Suppressor macrophage (primary cell): ENCODE measurements around the gene PDGFRA.

Experiments used
- DNase-seq, 4 experiments: peaks; one replicate each; pipeline ENCODE4 v3.0.0-alpha.2; 2020 to 2022
- total RNA-seq, 17 experiments: gene quantifications; one replicate each; lab custom pipeline; 2026; ENCODE audit warnings: mixed read lengths in 6 of 17, inconsistent platforms in 3 of 17; lab: John Stamatoyannopoulos, UW

PDGFRA gene
- 0.64 to 6.2 (median 2.6) reads per million in 17 experiments for total RNA-seq

- DNase-seq: no peak
Observed at GRCh38 chr4:54228961-54229501, at the start of gene PDGFRA. PDGFRA (plus strand) TSS chr4:54229293; CDS start chr4:54258769, 29,476 bp downstream.

GRCh38 chr4:54184581-54184980, 44.5 kb upstream of the PDGFRA start:
- no peak for DNase-seq

- no peak for DNase-seq
Observed at GRCh38 chr4:54185044-54185780, 43.9 kb upstream of the PDGFRA start.

- DNase-seq: no peak
Observed at GRCh38 chr4:54185866-54186265, 43.2 kb upstream of the PDGFRA start.

GRCh38 chr4:54186371-54186770, 42.7 kb upstream of the PDGFRA start:
- no peak for DNase-seq

GRCh38 chr4:54187148-54187547, 41.9 kb upstream of the PDGFRA start:
- DNase-seq: peak; percentile 14 to 52 (median 39)

GRCh38 chr4:54189140-54189539, 40.0 kb upstream of the PDGFRA start:
- DNase-seq: peak in 1 of 4 experiments; percentile 5

- DNase-seq: no peak
Observed at GRCh38 chr4:54192811-54193210, 36.3 kb upstream of the PDGFRA start.

- DNase-seq: no peak
Observed at GRCh38 chr4:54197926-54198325, 31.2 kb upstream of the PDGFRA start.

GRCh38 chr4:54199919-54200318, 29.2 kb upstream of the PDGFRA start:
- DNase-seq: no peak

GRCh38 chr4:54209617-54210016, 19.5 kb upstream of the PDGFRA start:
- DNase-seq: no peak

GRCh38 chr4:54213001-54213400, 16.1 kb upstream of the PDGFRA start:
- DNase-seq: no peak

- DNase-seq: no peak
Observed at GRCh38 chr4:54213761-54214160, 15.3 kb upstream of the PDGFRA start.

- DNase-seq: no peak
Observed at GRCh38 chr4:54215379-54216077, 13.6 kb upstream of the PDGFRA start.

- DNase-seq: peak; percentile 81 to 91 (median 84)
Observed at GRCh38 chr4:54217642-54218495, 11.2 kb upstream of the PDGFRA start.

GRCh38 chr4:54218736-54219135, 10.4 kb upstream of the PDGFRA start:
- DNase-seq: no peak

GRCh38 chr4:54224996-54225597, 4.0 kb upstream of the PDGFRA start:
- DNase-seq: no peak

- DNase-seq: peak in 2 of 4 experiments; percentile 16 to 22
Observed at GRCh38 chr4:54225598-54226403, 3.3 kb upstream of the PDGFRA start.

- DNase-seq: peak; percentile 56 to 73 (median 65)
Observed at GRCh38 chr4:54226404-54227255, 2.5 kb upstream of the PDGFRA start.
